ENCODE results near the gene XPC.

XPC gene

GRCh38 chr3:14200276-14200675 lies 21.9 kb upstream of the XPC start:
- TF ChIP-seq CTCF (IDR thresholded peaks at IDR 0.05; ENCODE audit: borderline replicate concordance, extremely low read depth, low read length, poor library complexity, severe bottlenecking) = no peak
- no peak for TF ChIP-seq EZH2 (IDR thresholded peaks at IDR 0.05; ENCODE audit: borderline replicate concordance, low read depth, low read length, severe bottlenecking)
- Histone ChIP-seq H4K20me1 (ENCODE audit: insufficient read depth, low read length) (peaks cover 23% of the 10 kb centered on the region), H3K79me2 (ENCODE audit: insufficient read depth, low read length) (peaks cover 16% of the 10 kb centered on the region), H3K9me3 (ENCODE audit: insufficient read depth, low read length, severe bottlenecking) (no peaks in the 10 kb centered on the region), H3K27ac (ENCODE audit: low read length) (no peak overlapping the region), H3K9ac (ENCODE audit: low read depth, low read length) (no peak overlapping the region), H3K27me3 (ENCODE audit: insufficient read depth, low read length, poor library complexity) (no peaks in the 10 kb centered on the region), H3K36me3 (ENCODE audit: insufficient read depth, low read length) (peaks cover 42% of the 10 kb centered on the region), H2AFZ (ENCODE audit: low read depth, low read length) (no peak overlapping the region), H3K4me3 (ENCODE audit: low read depth in 1 of 2, low read length in 2 of 2) (no peak overlapping the region), H3K4me2 (ENCODE audit: insufficient read depth, low read length) (no peak overlapping the region), H3K4me1 (ENCODE audit: insufficient read depth, low read length) (no peaks in the 10 kb centered on the region)
- DNase-seq (no peak), ATAC-seq (ENCODE audit: insufficient read depth, low read depth) (no peak)

- Histone ChIP-seq H3K9ac (ENCODE audit: low read depth, low read length) (no peak overlapping the region), H4K20me1 (ENCODE audit: insufficient read depth, low read length) (peaks cover 29% of the 10 kb centered on the region), H3K79me2 (ENCODE audit: insufficient read depth, low read length) (peaks cover 22% of the 10 kb centered on the region), H3K27ac (ENCODE audit: low read length) (no peak overlapping the region), H2AFZ (ENCODE audit: low read depth, low read length) (no peak overlapping the region), H3K9me3 (ENCODE audit: insufficient read depth, low read length, severe bottlenecking) (no peaks in the 10 kb centered on the region), H3K4me2 (ENCODE audit: insufficient read depth, low read length) (no peak overlapping the region), H3K27me3 (ENCODE audit: insufficient read depth, low read length, poor library complexity) (no peaks in the 10 kb centered on the region), H3K36me3 (ENCODE audit: insufficient read depth, low read length) (peaks cover 46% of the 10 kb centered on the region), H3K4me3 (ENCODE audit: low read depth in 1 of 2, low read length in 2 of 2) (no peak overlapping the region), H3K4me1 (ENCODE audit: insufficient read depth, low read length) (no peaks in the 10 kb centered on the region)
- no peak for TF ChIP-seq EZH2 (IDR thresholded peaks at IDR 0.05; ENCODE audit: borderline replicate concordance, low read depth, low read length, severe bottlenecking)
- TF ChIP-seq CTCF (IDR thresholded peaks at IDR 0.05; ENCODE audit: borderline replicate concordance, extremely low read depth, low read length, poor library complexity, severe bottlenecking) = no peak
- DNase-seq = no peak
- no peak for ATAC-seq (ENCODE audit: insufficient read depth, low read depth)
Measured at GRCh38 chr3:14199641-14200040, 21.2 kb upstream of the XPC start.

- H3K36me3 ChIP-seq (ENCODE audit: insufficient read depth, low read length) = peaks cover 48% of the 10 kb centered on the region
- H3K9me3 ChIP-seq (ENCODE audit: insufficient read depth, low read length, severe bottlenecking) = no peaks in the 10 kb centered on the region
- TF ChIP-seq EZH2 (IDR thresholded peaks at IDR 0.05; ENCODE audit: borderline replicate concordance, low read depth, low read length, severe bottlenecking) = no peak
- TF ChIP-seq CTCF (IDR thresholded peaks at IDR 0.05; ENCODE audit: borderline replicate concordance, extremely low read depth, low read length, poor library complexity, severe bottlenecking) = no peak
Measured at GRCh38 chr3:14194865-14195264, 16.5 kb upstream of the XPC start.

More at GRCh38 chr3:14194865-14195264, 16.5 kb upstream of the XPC start:
- Histone ChIP-seq H3K79me2 (ENCODE audit: insufficient read depth, low read length) (peaks cover 60% of the 10 kb centered on the region), H3K27ac (ENCODE audit: low read length) (no peak overlapping the region), H3K4me1 (ENCODE audit: insufficient read depth, low read length) (no peaks in the 10 kb centered on the region), H3K9ac (ENCODE audit: low read depth, low read length) (no peak overlapping the region), H2AFZ (ENCODE audit: low read depth, low read length) (no peak overlapping the region), H3K4me3 (ENCODE audit: low read depth in 1 of 2, low read length in 2 of 2) (no peak overlapping the region), H3K27me3 (ENCODE audit: insufficient read depth, low read length, poor library complexity) (no peaks in the 10 kb centered on the region), H4K20me1 (ENCODE audit: insufficient read depth, low read length) (peaks cover 34% of the 10 kb centered on the region), H3K4me2 (ENCODE audit: insufficient read depth, low read length) (no peak overlapping the region)
- ATAC-seq (ENCODE audit: insufficient read depth, low read depth) = no peak
- no peak for DNase-seq

All from DND-41 (cell line).